HCEC 1CT (cell line): ENCODE data around the gene CYP27C1.
"Not testable (repeated sequence)": the region's sequence is repeated elsewhere in the genome, so short reads cannot be mapped to it uniquely, and the experiment has no call there.

Source experiments
- DNase-seq: peaks from one replicate; pipeline ENCODE4 v3.0.0-alpha.2; 2017

The CYP27C1 gene

GRCh38 chr2:127169066-127169660, 50.9 kb downstream of the CYP27C1 start:
- DNase-seq = no peak

- DNase-seq = no peak
Observed at GRCh38 chr2:127166231-127166860, 53.8 kb downstream of the CYP27C1 start.

DNA sequence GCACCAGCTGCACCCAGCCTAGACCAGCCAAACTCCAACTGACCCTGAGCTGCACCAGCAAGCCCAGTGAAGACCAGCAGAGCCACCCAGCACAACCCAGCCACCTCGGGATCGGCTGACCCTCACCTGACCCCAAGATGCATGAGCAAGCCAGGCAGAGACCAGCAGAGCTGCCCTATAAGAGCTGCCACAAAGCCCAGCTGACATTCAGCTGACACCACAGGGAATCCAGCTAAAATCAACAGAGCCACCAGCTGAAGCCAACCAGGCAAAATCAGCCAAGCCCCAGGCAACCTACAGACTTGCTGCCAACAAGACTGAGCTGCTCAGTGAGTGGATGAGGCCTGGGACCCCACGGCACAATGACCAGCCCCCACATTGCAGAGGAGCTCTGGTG, 54.6 kb downstream of the CYP27C1 start:
- DNase-seq = no peak

- no peak for DNase-seq
Observed at GRCh38 chr2:127164761-127165538, 55.1 kb downstream of the CYP27C1 start.

- no peak for DNase-seq
Observed at GRCh38 chr2:127163921-127164320, 56.2 kb downstream of the CYP27C1 start.

DNA sequence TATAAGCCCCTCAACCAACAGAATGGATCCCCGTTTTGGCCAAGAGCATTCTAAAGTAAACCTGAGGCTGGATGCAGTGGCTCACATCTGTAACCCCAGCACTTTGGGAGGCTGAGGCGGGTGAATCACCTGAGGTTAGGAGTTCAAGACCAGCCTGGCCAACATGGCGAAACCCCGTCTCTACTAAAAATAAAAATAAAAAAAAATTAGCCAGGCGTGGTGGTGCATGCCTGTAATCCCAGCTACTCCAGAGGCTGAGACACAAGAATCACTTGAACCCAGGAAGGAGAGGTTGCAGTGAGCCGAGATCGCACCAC, 57.1 kb downstream of the CYP27C1 start:
- not testable (repeated sequence) for DNase-seq

- DNase-seq = no peak
Observed at GRCh38 chr2:127162261-127163089, 57.6 kb downstream of the CYP27C1 start.

DNA sequence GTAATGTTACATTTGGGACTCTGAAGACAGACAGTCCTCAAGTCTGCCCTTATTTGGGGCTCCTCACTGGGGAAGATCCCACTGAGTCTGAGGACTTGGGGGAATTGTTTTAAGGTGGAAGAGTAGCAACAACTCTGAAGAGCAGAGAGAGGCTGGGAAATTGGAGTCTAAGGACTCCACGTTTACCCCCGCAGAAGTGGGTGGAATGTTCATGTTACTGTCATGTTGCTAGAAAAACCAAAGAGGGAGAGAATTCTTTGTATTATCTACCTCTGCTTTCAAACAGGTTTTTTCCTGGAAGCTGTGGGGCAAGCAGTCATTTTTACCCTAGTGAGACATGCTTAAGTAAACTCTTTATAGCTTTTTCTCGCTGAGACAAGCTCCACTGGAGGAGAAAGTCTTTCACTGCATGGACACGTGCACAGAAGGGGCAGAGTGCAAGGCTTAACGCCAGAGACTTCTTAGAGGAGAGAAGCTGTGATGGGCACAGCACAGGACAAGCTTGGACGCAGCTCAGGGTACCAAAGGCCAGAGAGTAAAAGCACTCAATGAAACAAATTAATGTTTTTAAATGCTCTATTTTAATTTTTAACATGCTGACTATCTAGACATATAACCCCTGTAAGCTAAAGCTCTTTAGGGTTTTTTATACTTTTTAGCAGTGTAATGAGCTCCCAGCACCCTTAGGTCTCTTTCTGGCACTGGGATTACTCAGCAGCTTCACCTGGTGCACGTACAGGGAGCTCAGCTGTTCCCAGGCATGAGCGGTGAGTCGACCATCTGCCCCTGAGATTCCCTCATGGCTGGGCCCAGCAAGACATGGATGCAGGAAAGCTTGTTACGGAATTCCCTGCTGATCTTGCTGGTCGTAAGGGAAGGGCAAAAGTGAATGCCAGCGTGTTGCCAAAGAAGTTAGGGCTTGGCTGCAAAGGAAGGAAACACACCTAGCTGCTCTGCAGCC, 58.6 kb downstream of the CYP27C1 start:
- no peak for DNase-seq

- DNase-seq = no peak
Observed at GRCh38 chr2:127160676-127161075, 59.4 kb downstream of the CYP27C1 start.

DNA sequence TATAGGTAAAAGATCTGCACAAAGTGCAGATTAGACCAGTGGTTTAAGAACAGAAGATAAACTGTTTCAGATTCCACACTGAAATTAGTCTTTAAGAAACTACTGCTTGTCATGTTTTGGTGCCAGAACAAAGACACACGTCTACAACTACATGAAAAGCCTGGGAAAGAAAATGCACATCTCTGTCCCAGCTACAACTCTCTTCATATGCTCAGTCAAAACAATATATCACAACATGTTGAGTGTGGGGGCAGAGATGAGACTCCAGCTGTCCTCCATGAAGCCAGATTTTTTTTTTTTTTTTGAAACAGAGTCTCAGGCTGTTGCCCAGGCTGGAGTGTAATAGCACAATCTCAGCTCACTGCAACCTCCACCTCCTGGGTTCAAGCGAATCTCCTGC, 60.6 kb downstream of the CYP27C1 start:
- DNase-seq = no peak

DNA sequence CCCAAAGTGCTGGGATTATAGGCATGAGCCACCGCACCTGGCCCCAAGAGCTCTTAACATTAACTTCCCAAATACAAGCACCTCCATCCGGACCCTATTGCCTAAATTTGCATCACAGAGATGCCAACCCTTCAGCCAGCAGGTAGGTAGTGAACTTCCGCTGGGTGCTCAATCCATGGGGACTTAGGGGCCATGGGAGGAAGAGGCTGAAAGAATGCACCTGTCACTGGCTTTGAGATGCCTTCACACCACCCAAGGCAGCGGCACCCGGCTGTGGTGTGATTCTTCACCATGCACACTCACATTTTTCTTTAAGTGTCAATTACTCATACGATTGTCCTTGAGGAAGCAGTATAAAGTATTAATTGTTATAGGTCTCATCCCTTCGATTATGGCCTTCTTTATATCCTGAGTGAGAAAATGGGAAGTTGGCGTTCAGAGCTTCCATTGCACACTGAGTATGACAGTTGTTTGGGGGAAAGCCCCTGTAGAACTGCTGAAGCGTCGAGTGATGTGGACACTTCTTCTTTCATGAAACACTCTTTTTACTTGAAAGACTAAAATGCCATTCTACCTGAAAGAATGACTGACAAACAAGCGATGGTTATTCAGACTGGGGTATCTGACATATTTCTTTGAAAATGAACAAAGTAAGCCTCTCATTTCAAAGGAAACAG, 61.3 kb downstream of the CYP27C1 start:
- DNase-seq = no peak

- no peak for DNase-seq
Observed at GRCh38 chr2:127157651-127158485, 62.2 kb downstream of the CYP27C1 start.

DNA sequence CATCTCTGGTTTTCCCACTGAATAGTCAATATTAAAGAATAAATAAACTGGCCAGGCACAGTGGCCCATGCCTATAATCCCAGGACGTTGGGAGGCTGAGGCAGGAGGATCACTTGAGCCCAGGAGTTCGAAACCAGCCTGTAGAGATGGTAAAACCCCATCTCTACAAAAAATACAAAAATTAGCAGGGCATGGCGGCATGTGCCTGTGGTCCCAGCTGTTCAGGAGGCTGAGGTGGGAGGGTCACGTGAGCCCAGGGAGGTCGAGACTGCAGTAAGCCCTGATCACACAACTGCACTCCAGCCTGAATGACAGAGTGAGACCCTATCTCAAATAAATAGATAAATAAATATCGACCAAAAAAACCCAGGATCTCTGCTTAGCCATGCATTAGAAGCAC, 63.0 kb downstream of the CYP27C1 start:
- DNase-seq = no peak

DNA sequence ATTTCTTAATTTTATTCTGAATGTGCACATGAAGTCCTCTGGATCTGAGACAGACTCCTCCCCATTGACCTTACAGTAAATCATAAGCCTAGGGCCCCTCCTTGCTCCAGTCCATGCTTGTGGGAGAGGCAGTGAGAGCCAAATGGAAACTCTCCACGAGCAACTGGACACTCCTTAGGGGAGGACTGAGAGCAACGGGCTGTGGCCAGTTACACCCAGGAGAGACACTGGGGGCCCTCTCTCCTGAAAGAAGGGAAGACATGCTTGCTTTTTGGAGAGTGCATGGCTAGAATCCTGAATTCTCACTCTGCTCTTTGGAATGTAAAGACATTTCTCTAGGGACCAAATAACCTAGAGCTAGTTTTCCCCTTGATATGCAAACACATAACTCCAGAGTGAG, 64.2 kb downstream of the CYP27C1 start:
- peak; percentile 21 for DNase-seq

GRCh38 chr2:127155028-127155581, 65.0 kb downstream of the CYP27C1 start:
- DNase-seq = no peak

DNA sequence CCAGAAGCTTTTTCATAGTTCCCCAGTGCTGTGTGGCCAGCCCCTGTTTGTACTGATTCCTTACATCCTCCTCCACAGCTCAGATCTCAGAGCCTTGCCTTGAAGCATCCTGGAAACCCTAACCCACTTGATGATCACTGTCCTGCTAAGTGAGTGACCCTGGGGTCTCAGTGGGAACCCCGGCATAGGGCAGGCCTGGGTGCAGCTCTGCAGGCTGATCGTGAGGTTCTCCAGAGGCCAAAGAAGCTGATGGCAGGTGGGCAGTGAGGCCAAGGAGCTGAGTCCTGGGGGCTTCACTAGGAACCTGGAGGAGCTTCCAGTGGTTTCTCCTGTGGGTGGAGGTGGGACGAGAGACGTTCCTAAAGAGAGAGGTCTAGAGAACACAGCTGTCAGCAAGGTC, 65.7 kb downstream of the CYP27C1 start:
- DNase-seq = no peak

DNA sequence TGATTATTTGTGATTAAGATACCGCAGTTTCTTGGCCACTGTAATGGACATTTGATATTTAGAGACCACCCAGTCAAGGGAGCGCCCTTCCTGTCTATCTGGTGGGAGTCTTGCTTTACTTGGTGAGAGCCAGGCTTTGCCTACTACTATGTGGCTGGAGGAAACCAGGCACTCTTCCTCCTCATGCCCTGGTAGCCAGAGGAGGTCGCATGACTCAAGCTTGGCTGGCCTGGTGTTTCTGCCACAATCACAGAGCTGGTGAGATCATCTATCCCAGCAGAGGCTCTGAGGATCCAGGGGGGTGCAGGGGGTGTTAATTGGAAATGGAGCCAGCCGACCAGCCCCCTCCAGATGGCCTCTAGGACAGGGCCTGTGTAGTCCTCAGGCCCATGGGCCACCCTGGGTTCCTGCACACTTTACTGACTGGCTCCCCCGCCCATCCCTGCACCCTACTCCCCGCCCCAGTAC, 66.4 kb downstream of the CYP27C1 start:
- DNase-seq = peak; percentile 85

GRCh38 chr2:127150996-127151395, 69.1 kb downstream of the CYP27C1 start:
- no peak for DNase-seq

DNA sequence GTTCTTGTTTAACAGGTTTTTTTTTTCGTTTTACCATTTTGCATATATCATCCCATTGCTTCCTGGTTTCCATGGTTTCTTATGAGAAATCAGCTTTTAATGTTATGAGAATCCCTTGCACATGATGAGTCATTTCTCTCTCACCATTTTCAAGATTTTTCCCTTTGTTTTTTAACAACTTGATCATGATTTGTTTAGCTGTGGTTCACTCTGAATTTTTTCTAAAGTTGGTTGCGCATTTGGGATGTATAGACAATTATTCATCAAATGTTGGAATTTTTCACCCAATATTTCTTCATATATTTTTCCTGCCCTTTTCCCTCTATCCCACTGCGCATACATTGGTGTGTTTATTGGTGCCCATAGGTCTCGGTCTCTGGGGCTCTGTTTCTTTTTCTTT, 70.7 kb downstream of the CYP27C1 start:
- peak; percentile 94 for DNase-seq

DNA sequence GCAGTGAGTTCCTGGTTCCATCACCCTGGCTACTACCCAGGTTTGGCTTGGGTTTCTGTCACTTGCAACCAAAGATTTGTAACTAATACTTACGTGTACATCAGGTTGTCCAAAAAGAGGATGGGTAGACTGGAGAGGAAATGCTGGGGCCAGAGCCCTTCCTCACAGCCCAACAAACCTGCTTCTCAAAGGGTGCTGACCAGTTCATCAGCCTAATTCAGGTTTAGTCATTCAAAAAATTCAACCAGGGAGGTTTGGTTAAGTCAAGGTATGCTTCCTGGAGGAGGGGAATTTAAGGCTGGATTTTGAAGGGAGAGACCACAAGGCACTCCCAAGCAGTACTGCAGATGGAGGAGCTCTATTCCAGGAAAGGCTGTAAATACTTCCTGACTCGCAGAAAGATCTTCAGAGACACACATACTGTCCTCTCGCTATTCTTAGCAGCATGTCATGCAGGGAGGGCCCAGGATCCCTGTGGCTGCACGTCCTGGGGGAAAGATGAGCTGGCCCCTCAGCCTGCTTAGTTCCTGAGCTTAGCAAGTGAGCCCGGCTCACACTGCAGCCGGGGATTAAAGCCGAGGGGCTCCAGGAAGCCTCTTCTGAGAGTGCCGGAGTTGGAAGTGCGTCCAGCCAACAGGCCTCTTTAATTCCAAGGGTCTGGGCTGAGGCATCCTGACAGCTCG, 73.1 kb downstream of the CYP27C1 start:
- no peak for DNase-seq
